Osteocyte (in vitro differentiated cells): ENCODE results near the gene TUBGCP3. TPM values are rescaled to one million over a fixed set of nuclear protein-coding genes. Genes with fewer than 3 reads are reported as not detected.

Experiments
- DNase-seq: peaks from one replicate; pipeline ENCODE4 v3.0.0; 2021; ENCODE audit warnings: mixed read lengths; ENCODE audit not compliant: unreplicated experiment; ENCODE audit errors: extremely low spot score
- H3K27ac Mint-ChIP-seq: one replicate; pipeline ENCODE4 v1.8.0; 2021; ENCODE audit warnings: mild to moderate bottlenecking, mixed read lengths; ENCODE audit not compliant: unreplicated experiment
- H3K27me3 Mint-ChIP-seq: one replicate; pipeline ENCODE4 v1.8.0; 2021; ENCODE audit warnings: mixed read lengths; ENCODE audit not compliant: unreplicated experiment
- H3K36me3 Mint-ChIP-seq: one replicate; pipeline ENCODE4 v1.8.0; 2021; ENCODE audit warnings: mixed read lengths; ENCODE audit not compliant: unreplicated experiment
- H3K4me1 Mint-ChIP-seq: one replicate; pipeline ENCODE4 v1.8.0; 2021; ENCODE audit warnings: mixed read lengths; ENCODE audit not compliant: unreplicated experiment
- H3K4me3 Mint-ChIP-seq: one replicate; pipeline ENCODE4 v1.8.0; 2021; ENCODE audit warnings: mild to moderate bottlenecking, moderate library complexity, mixed read lengths; ENCODE audit not compliant: unreplicated experiment
- H3K9me3 Mint-ChIP-seq: one replicate; pipeline ENCODE4 v1.8.0; 2021; ENCODE audit warnings: mixed read lengths; ENCODE audit not compliant: unreplicated experiment
- long read RNA-seq: library from polyadenylated mRNA; unstranded; transcript quantifications from one replicate; pipeline ENCODE4 v2.0.0, GENCODE V29; 2021
- total RNA-seq: library from RNA; stranded (reverse); gene quantifications from 2 replicates; pipeline ENCODE4 v1.2.1, GENCODE V29; 2021
- TF ChIP-seq, protein P1 (sequence below): fragments of 200-600 bp; sonication (generic); IDR thresholded peaks from 2 replicates; pipeline ENCODE4 v1.5.0; 2021; ENCODE audit warnings: antibody characterized with exemption, mild to moderate bottlenecking, moderate library complexity

Gene TUBGCP3, protein sequence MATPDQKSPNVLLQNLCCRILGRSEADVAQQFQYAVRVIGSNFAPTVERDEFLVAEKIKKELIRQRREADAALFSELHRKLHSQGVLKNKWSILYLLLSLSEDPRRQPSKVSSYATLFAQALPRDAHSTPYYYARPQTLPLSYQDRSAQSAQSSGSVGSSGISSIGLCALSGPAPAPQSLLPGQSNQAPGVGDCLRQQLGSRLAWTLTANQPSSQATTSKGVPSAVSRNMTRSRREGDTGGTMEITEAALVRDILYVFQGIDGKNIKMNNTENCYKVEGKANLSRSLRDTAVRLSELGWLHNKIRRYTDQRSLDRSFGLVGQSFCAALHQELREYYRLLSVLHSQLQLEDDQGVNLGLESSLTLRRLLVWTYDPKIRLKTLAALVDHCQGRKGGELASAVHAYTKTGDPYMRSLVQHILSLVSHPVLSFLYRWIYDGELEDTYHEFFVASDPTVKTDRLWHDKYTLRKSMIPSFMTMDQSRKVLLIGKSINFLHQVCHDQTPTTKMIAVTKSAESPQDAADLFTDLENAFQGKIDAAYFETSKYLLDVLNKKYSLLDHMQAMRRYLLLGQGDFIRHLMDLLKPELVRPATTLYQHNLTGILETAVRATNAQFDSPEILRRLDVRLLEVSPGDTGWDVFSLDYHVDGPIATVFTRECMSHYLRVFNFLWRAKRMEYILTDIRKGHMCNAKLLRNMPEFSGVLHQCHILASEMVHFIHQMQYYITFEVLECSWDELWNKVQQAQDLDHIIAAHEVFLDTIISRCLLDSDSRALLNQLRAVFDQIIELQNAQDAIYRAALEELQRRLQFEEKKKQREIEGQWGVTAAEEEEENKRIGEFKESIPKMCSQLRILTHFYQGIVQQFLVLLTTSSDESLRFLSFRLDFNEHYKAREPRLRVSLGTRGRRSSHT
- total RNA-seq: 24.1 and 26.1 TPM in 2 replicates
- long read RNA-seq, partial matches to known transcripts: 11 of 16 reads
- long read RNA-seq, other reads (novel, unspliced or antisense): 2 of 16 reads

GRCh38 chr13:112587764-112588489 lies at the start of gene TUBGCP3:
Gene TUBGCP3, minus strand, starts transcription at chr13:112588153. Its CDS starts 173 bp downstream, at chr13:112587980.
- Mint-ChIP-seq H3K27ac (peak within 1 kb of the TSS; percentile 98), H3K4me3 (peak within 1 kb of the TSS; percentile 90), H3K4me1 (peaks cover 17% of the 10 kb centered on the region), H3K27me3 (peaks cover 2% of the 10 kb centered on the region), H3K9me3 (no peaks in the 10 kb centered on the region), H3K36me3 (no peaks in the 10 kb centered on the region)
- TF ChIP-seq, protein P1, sequence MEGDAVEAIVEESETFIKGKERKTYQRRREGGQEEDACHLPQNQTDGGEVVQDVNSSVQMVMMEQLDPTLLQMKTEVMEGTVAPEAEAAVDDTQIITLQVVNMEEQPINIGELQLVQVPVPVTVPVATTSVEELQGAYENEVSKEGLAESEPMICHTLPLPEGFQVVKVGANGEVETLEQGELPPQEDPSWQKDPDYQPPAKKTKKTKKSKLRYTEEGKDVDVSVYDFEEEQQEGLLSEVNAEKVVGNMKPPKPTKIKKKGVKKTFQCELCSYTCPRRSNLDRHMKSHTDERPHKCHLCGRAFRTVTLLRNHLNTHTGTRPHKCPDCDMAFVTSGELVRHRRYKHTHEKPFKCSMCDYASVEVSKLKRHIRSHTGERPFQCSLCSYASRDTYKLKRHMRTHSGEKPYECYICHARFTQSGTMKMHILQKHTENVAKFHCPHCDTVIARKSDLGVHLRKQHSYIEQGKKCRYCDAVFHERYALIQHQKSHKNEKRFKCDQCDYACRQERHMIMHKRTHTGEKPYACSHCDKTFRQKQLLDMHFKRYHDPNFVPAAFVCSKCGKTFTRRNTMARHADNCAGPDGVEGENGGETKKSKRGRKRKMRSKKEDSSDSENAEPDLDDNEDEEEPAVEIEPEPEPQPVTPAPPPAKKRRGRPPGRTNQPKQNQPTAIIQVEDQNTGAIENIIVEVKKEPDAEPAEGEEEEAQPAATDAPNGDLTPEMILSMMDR: no peak
- peak; percentile 93 for DNase-seq

GRCh38 chr13:112637017-112637801 lies 49.3 kb upstream of the TUBGCP3 start:
- no peaks in the 10 kb centered on the region for H3K4me1 Mint-ChIP-seq
- H3K9me3 Mint-ChIP-seq: no peaks in the 10 kb centered on the region
- TF ChIP-seq, protein P1: no peak
- no peak for DNase-seq
- no peak overlapping the region for H3K4me3 Mint-ChIP-seq
- no peak overlapping the region for H3K27ac Mint-ChIP-seq
- peaks cover 57% of the 10 kb centered on the region for H3K27me3 Mint-ChIP-seq
- H3K36me3 Mint-ChIP-seq: no peaks in the 10 kb centered on the region

DNA sequence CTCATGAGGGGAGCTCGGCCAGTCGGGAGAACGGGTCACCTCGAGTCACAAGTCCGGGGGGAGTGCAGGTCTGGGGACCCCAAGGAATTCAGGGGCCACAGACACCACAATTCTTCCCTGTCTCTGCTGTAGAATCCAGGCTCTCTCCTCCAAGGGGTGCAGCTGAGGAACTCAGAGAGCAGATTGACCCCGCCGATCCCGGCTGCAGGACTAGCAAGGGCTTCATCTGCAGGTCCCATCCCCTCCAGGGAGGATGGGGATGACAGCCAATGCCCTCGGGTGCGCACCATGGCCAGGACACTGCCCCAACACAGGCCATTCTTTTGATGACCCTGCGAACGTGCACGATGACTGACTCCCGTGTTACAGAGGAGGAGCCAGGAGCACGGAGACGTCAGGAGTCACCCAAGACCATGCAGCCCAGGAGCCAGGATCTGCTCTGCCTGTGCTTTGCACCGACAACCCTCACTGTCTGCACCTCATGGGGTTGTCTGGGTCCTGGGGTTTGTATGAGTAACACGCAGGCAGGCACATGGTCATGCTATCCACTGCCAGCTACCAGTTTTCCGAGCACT lies 48.5 kb upstream of the TUBGCP3 start:
- DNase-seq: no peak
- Mint-ChIP-seq H3K4me1 (no peaks in the 10 kb centered on the region), H3K27ac (no peak overlapping the region), H3K27me3 (peaks cover 57% of the 10 kb centered on the region), H3K36me3 (no peaks in the 10 kb centered on the region), H3K9me3 (no peaks in the 10 kb centered on the region), H3K4me3 (no peak overlapping the region)
- TF ChIP-seq, protein P1: no peak

DNA sequence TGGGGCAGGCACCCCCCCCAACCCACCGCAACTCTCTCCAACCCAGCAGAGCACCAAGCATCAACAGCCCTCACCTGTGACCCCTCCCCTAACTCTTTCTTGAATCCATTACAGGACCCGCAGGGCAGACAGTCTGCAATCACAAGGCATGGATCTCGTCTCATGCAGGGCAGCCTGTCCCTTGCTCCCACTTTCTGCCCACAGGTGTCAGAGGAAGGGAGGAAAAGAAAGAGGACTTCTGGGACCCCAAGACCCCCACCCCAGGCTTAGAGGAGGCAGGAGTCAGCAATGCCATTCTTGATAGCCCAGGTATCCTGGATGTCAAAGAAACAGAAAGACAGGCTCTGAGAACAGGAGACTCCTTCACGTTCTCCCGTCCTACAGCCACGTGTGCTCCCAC lies 47.4 kb upstream of the TUBGCP3 start:
- Mint-ChIP-seq H3K27me3 (peaks cover 60% of the 10 kb centered on the region), H3K9me3 (no peaks in the 10 kb centered on the region), H3K4me1 (no peaks in the 10 kb centered on the region), H3K27ac (no peak overlapping the region), H3K36me3 (no peaks in the 10 kb centered on the region), H3K4me3 (no peak overlapping the region)
- TF ChIP-seq, protein P1: no peak
- no peak for DNase-seq
